ENCODE measurements around the gene SPIRE1. TPM values are rescaled to one million over a fixed set of nuclear protein-coding genes. Genes with fewer than 3 reads are reported as not detected.

SPIRE1 gene
- total and polyA plus RNA-seq, 2 of the 4 experiments (the other 2 are of a cell fraction) = 11.6 to 31.4 TPM

DNA sequence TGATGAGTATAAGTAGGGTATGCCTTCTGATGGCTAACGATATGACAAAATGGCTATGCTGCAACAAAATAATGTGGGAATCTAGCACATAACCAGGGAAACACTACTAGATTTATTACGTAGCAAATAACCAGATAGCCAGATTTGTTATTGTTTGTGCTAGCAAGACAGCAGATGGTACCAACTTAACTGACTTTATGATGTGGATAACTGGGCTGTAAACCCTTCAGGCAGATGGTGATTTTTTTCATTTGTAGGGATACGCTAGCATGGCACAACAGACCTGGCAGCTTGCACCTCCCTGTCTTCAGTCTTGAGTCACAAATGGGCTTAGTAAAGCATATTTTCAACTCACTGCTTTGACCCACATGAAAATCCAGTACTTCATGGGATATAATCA lies 201.5 kb downstream of the SPIRE1 start:
- no peak overlapping the region for H2BK20ac ChIP-seq (ENCODE audit: low read depth, low read length)
- in situ Hi-C loops (cut with MboI; ENCODE audit: low sequenced_read_pairs) = no loop called here
- no peak overlapping the region for H4K5ac ChIP-seq (ENCODE audit: low read depth, low read length)
- H3K14ac ChIP-seq (replicated peaks; ENCODE audit: low read depth, low read length) = no peak overlapping the region
- no peaks in the 10 kb centered on the region for H3K9me3 ChIP-seq (ENCODE audit: control insufficient read depth, insufficient read depth, low read length)
- H3K9ac ChIP-seq (ENCODE audit: low read depth, low read length) = no peak overlapping the region
- intact Hi-C loops (cut with micrococcal nuclease) = no loop called here
- no peak overlapping the region for H2BK120ac ChIP-seq (ENCODE audit: low read depth, low read length)
- H3K4me2 ChIP-seq (ENCODE audit: low read depth, low read length) = no peak overlapping the region
- no peak overlapping the region for H3K4me3 ChIP-seq (ENCODE audit: insufficient read depth, low read depth, low read length)
- no peak overlapping the region for H4K8ac ChIP-seq (ENCODE audit: low read depth in 2 of 2, low read length in 2 of 2)
- DNase-seq (no peak), ATAC-seq (ENCODE audit: low read depth) (no peak)
- H3K4me1 ChIP-seq (ENCODE audit: control insufficient read depth, insufficient read depth, low read length) = peaks cover 6% of the 10 kb centered on the region
- H3K36me3 ChIP-seq (ENCODE audit: control insufficient read depth, insufficient read depth, low read length) = peaks cover 6% of the 10 kb centered on the region
- WGBS, 2 experiments (ENCODE audit: extremely low coverage in 2 of 2, insufficient read length in 1 of 2) = no CpG with 5 or more reads among the region's 3 CpGs
- BruUV-seq (replicated peaks) = no TSS peak
- peaks cover 0 to 4% of the 10 kb centered on the region in 2 experiments; a peak in 1 of 4 replicates for H3K79me1 ChIP-seq (ENCODE audit: low read depth in 1 of 2, low read length in 2 of 2)
- H2AK5ac ChIP-seq (ENCODE audit: low read depth, low read length) = no peak overlapping the region
- TF ChIP-seq, protein P1, sequence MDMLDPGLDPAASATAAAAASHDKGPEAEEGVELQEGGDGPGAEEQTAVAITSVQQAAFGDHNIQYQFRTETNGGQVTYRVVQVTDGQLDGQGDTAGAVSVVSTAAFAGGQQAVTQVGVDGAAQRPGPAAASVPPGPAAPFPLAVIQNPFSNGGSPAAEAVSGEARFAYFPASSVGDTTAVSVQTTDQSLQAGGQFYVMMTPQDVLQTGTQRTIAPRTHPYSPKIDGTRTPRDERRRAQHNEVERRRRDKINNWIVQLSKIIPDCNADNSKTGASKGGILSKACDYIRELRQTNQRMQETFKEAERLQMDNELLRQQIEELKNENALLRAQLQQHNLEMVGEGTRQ (IDR thresholded peaks at IDR 0.05; ENCODE audit: low read depth, low read length) = no peak
- no peak for TF ChIP-seq NFE2L2 (IDR thresholded peaks at IDR 0.05; ENCODE audit: low read depth, low read length)
- no peak for TF ChIP-seq MAZ (IDR thresholded peaks at IDR 0.05; ENCODE audit: borderline replicate concordance, low read depth, low read length)
- TF ChIP-seq SMC3 (IDR thresholded peaks at IDR 0.05; ENCODE audit: low read depth, low read length) = no peak
- no peak for TF ChIP-seq MXI1 (IDR thresholded peaks at IDR 0.05; ENCODE audit: borderline replicate concordance, low read depth, low read length)
- TF ChIP-seq CEBPB (IDR thresholded peaks at IDR 0.05; ENCODE audit: low read depth, low read length) = no peak
- TF ChIP-seq FOS (IDR thresholded peaks at IDR 0.05; ENCODE audit: low read depth, low read length) = no peak
- no peak for TF ChIP-seq MAFK (IDR thresholded peaks at IDR 0.05; ENCODE audit: low read depth, low read length)
- TF ChIP-seq RCOR1 (IDR thresholded peaks at IDR 0.05; ENCODE audit: insufficient replicate concordance, low read length) = no peak
- no peak for TF ChIP-seq POLR2A (IDR thresholded peaks at IDR 0.05; ENCODE audit: low read depth, low read length)
- TF ChIP-seq, protein P2, sequence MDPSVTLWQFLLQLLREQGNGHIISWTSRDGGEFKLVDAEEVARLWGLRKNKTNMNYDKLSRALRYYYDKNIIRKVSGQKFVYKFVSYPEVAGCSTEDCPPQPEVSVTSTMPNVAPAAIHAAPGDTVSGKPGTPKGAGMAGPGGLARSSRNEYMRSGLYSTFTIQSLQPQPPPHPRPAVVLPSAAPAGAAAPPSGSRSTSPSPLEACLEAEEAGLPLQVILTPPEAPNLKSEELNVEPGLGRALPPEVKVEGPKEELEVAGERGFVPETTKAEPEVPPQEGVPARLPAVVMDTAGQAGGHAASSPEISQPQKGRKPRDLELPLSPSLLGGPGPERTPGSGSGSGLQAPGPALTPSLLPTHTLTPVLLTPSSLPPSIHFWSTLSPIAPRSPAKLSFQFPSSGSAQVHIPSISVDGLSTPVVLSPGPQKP (IDR thresholded peaks at IDR 0.05; ENCODE audit: borderline replicate concordance, low read depth, low read length) = no peak
- TF ChIP-seq RFX5 (IDR thresholded peaks at IDR 0.05; ENCODE audit: low read depth, low read length) = no peak
- TF ChIP-seq CHD1 (IDR thresholded peaks at IDR 0.05; ENCODE audit: low read depth, low read length) = no peak
- no peak for TF ChIP-seq BHLHE40 (IDR thresholded peaks at IDR 0.05; ENCODE audit: low read depth, low read length)
- TF ChIP-seq, protein P3, sequence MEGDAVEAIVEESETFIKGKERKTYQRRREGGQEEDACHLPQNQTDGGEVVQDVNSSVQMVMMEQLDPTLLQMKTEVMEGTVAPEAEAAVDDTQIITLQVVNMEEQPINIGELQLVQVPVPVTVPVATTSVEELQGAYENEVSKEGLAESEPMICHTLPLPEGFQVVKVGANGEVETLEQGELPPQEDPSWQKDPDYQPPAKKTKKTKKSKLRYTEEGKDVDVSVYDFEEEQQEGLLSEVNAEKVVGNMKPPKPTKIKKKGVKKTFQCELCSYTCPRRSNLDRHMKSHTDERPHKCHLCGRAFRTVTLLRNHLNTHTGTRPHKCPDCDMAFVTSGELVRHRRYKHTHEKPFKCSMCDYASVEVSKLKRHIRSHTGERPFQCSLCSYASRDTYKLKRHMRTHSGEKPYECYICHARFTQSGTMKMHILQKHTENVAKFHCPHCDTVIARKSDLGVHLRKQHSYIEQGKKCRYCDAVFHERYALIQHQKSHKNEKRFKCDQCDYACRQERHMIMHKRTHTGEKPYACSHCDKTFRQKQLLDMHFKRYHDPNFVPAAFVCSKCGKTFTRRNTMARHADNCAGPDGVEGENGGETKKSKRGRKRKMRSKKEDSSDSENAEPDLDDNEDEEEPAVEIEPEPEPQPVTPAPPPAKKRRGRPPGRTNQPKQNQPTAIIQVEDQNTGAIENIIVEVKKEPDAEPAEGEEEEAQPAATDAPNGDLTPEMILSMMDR (conservative IDR thresholded peaks at IDR 0.05; ENCODE audit: low read depth, low read length) = no peak
- no peak for TF ChIP-seq RAD21 (IDR thresholded peaks at IDR 0.05; ENCODE audit: low read length)
- no peak overlapping the region for H4K91ac ChIP-seq (ENCODE audit: insufficient read depth, low read depth, low read length)
- no peak overlapping the region for H3K4ac ChIP-seq (ENCODE audit: low read depth, low read length)
- H3K27me3 ChIP-seq (ENCODE audit: control insufficient read depth, insufficient read depth, low read length) = no peaks in the 10 kb centered on the region
- peaks cover 3% of the 10 kb centered on the region; the same call in 1 of the 2 replicates for H3K9me1 ChIP-seq (ENCODE audit: insufficient read depth, low read length)
- dilution Hi-C loops (cut with HindIII; ENCODE audit: low sequenced_read_pairs, unreplicated experiment) = no loop called here
- no peak overlapping the region for H3K23ac ChIP-seq (ENCODE audit: low read depth, low read length)
- no peak overlapping the region for H2AFZ ChIP-seq (replicated peaks; ENCODE audit: low read length, poor library complexity)
- H2BK15ac ChIP-seq (ENCODE audit: low read depth, low read length) = no peak overlapping the region
- ChIA-PET CTCF (no interaction called here), POLR2A (ENCODE audit: unreplicated experiment) (no interaction called here)
- no peak overlapping the region for H2BK5ac ChIP-seq (ENCODE audit: low read depth, low read length, poor library complexity, severe bottlenecking)
- H4K20me1 ChIP-seq (ENCODE audit: insufficient read depth, low read length) = no peaks in the 10 kb centered on the region
- no peak overlapping the region for H2AK9ac ChIP-seq (replicated peaks; ENCODE audit: low read depth, low read length, poor library complexity)
- no peak overlapping the region for H3K27ac ChIP-seq (ENCODE audit: insufficient read depth, low read length)
- no peak overlapping the region for H3K56ac ChIP-seq (ENCODE audit: extremely low read depth, insufficient read depth, low read length)
- H3K18ac ChIP-seq (ENCODE audit: low read depth, low read length) = no peak overlapping the region

All from IMR-90 (cell line).